Measurements from ENCODE around the gene SLC49A3. TPM values are rescaled to one million over a fixed set of nuclear protein-coding genes. Genes with fewer than 3 reads are reported as not detected.

The SLC49A3 gene
- total RNA-seq, 1 experiment from 2014 or later: 8.1 TPM

- Histone ChIP-seq H2AFZ (no peak overlapping the region), H3K27ac (no peak overlapping the region), H3K9me3 (ENCODE audit: insufficient read depth, low read depth) (no peaks in the 10 kb centered on the region), H3K36me3 (ENCODE audit: low read depth) (no peaks in the 10 kb centered on the region), H3K79me2 (ENCODE audit: low read depth) (no peaks in the 10 kb centered on the region), H3K4me2 (no peak overlapping the region), H3K4me1 (replicated peaks; ENCODE audit: insufficient read depth) (no peaks in the 10 kb centered on the region), H3K27me3 (ENCODE audit: insufficient read depth, low read depth) (peaks cover 19% of the 10 kb centered on the region; the same call in 1 of the 2 replicates), H3F3A (ENCODE audit: insufficient read depth, low read depth) (no peaks in the 10 kb centered on the region), H4K20me1 (ENCODE audit: insufficient read depth) (no peaks in the 10 kb centered on the region), H3K4me3 (no peak overlapping the region), H3K9me2 (ENCODE audit: insufficient read depth) (no peaks in the 10 kb centered on the region)
- ChIA-PET CTCF (no interaction called here), POLR2A (ENCODE audit: unreplicated experiment) (no interaction called here)
- TF ChIP-seq CTCF (conservative IDR thresholded peaks at IDR 0.05): no peak
- no peak for TF ChIP-seq EZH2 (IDR thresholded peaks at IDR 0.05; ENCODE audit: low read depth)
- BruUV-seq (replicated peaks): no TSS peak
- intact Hi-C loops (cut with micrococcal nuclease; ENCODE audit: unreplicated experiment): no loop called here
- DNase-seq: no peak
Measured at GRCh38 chr4:658681-659667, 30.0 kb downstream of the SLC49A3 start.

GRCh38 chr4:657834-658667 is 30.9 kb downstream of the SLC49A3 start:
- Histone ChIP-seq H3K4me3 (no peak overlapping the region), H3K9me2 (ENCODE audit: insufficient read depth) (no peaks in the 10 kb centered on the region), H3K4me2 (no peak overlapping the region), H4K20me1 (ENCODE audit: insufficient read depth) (no peaks in the 10 kb centered on the region), H3K27ac (no peak overlapping the region), H3K27me3 (ENCODE audit: insufficient read depth, low read depth) (peaks cover 29% of the 10 kb centered on the region; the same call in 1 of the 2 replicates), H3K9me3 (ENCODE audit: insufficient read depth, low read depth) (no peaks in the 10 kb centered on the region), H3F3A (ENCODE audit: insufficient read depth, low read depth) (no peaks in the 10 kb centered on the region), H3K79me2 (ENCODE audit: low read depth) (no peaks in the 10 kb centered on the region), H3K4me1 (replicated peaks; ENCODE audit: insufficient read depth) (no peaks in the 10 kb centered on the region), H3K36me3 (ENCODE audit: low read depth) (no peaks in the 10 kb centered on the region), H2AFZ (no peak overlapping the region)
- no peak for DNase-seq
- TF ChIP-seq CTCF (conservative IDR thresholded peaks at IDR 0.05) (no peak), EZH2 (IDR thresholded peaks at IDR 0.05; ENCODE audit: low read depth) (no peak)
- intact Hi-C loops (cut with micrococcal nuclease; ENCODE audit: unreplicated experiment): no loop called here
- BruUV-seq (replicated peaks): no TSS peak
- ChIA-PET CTCF (no interaction called here), POLR2A (ENCODE audit: unreplicated experiment) (no interaction called here)

- Histone ChIP-seq H3F3A (ENCODE audit: insufficient read depth, low read depth) (no peaks in the 10 kb centered on the region), H3K36me3 (ENCODE audit: low read depth) (no peaks in the 10 kb centered on the region), H2AFZ (no peak overlapping the region), H3K4me1 (replicated peaks; ENCODE audit: insufficient read depth) (no peaks in the 10 kb centered on the region), H3K27me3 (ENCODE audit: insufficient read depth, low read depth) (peaks cover 34% of the 10 kb centered on the region; the same call in 1 of the 2 replicates), H4K20me1 (ENCODE audit: insufficient read depth) (no peaks in the 10 kb centered on the region), H3K27ac (no peak overlapping the region), H3K4me3 (no peak overlapping the region), H3K79me2 (ENCODE audit: low read depth) (no peaks in the 10 kb centered on the region), H3K9me3 (ENCODE audit: insufficient read depth, low read depth) (no peaks in the 10 kb centered on the region), H3K4me2 (no peak overlapping the region), H3K9me2 (ENCODE audit: insufficient read depth) (no peaks in the 10 kb centered on the region)
- ChIA-PET POLR2A (ENCODE audit: unreplicated experiment) (no interaction called here), CTCF (no interaction called here)
- DNase-seq: no peak
- BruUV-seq (replicated peaks): no TSS peak
- intact Hi-C loops (cut with micrococcal nuclease; ENCODE audit: unreplicated experiment): no loop called here
- TF ChIP-seq EZH2 (IDR thresholded peaks at IDR 0.05; ENCODE audit: low read depth) (no peak), CTCF (conservative IDR thresholded peaks at IDR 0.05) (no peak)
Measured at GRCh38 chr4:657338-657833, 31.6 kb downstream of the SLC49A3 start.

Measured in PC-9 (cell line).